ENCODE data around the gene AP1S3.

- TF ChIP-seq CTCF (IDR thresholded peaks at IDR 0.05) (no peak), POLR2A (IDR thresholded peaks at IDR 0.05) (no peak)
These were observed 16.8 kb downstream of the AP1S3 start for GRCh38 chr2:223820549-223820948.

Measured in lower leg skin (tissue), 3 donors.